GM15510 (cell line): Measurements from ENCODE around the gene ARHGEF10L.

ENCODE experiments used
- POLR2A ChIP-seq: IDR thresholded peaks from 3 replicates; pipeline ENCODE4 v1.6.1; 2011; ENCODE audit warnings: borderline replicate concordance; ENCODE audit not compliant: insufficient read length; ENCODE audit errors: extremely low read depth

ARHGEF10L gene

GRCh38 chr1:17631410-17631809 is 91.9 kb downstream of the ARHGEF10L start:
- no peak for TF ChIP-seq POLR2A

DNA sequence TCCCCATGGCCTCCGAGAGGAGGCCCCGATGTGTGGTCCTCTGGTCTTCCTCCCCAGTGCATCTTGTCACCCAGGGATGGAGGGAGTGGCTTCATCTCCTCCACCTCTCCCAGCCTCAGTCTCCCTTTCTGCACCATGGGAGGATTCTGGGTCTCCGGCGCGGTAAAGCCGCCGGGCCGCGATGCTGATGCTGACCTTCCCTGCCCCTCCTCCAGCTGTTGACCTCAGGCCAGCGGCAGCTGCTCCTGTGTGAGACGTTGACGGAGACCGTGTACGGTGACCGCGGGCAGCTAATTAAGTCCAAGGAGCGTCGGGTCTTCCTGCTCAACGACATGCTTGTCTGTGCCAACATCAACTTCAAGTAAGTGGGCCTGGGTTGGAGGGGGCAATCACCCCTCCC is 92.6 kb downstream of the ARHGEF10L start:
- no peak for TF ChIP-seq POLR2A

DNA sequence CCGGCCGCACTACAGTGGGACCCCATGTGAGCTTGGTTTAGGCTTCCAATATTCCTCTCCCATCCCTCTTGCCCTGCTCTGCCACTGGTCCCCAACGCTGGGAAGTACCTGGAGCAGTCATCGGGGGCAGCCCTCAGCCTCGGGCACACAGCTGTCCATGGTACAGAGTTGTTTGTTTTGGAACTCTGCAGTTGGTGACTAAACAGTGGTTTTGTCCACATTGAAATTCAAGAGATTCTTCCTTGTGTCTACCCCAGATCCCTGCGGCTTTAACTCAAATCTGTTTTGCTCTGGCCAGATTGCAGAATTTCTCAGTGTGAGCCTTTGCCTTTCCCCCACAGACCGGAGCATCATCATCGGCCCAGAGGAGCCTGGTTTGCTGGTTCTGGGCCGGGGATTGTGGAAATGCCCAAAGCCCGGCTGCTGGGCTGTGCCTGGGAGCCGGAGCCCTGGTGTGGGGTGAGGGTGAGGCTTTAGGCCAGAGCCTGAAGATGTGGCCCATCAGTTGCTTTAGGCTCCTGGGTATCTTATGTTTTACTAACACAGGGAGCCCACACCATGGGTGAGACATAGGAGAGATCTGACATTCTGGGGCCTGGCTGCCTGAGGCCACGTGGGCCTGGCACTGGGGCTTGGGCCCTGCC is 93.2 kb downstream of the ARHGEF10L start:
- no peak for TF ChIP-seq POLR2A

- no peak for TF ChIP-seq POLR2A
Measured at GRCh38 chr1:17633654-17634053, 94.2 kb downstream of the ARHGEF10L start.

- no peak for TF ChIP-seq POLR2A
Measured at GRCh38 chr1:17635276-17635675, 95.8 kb downstream of the ARHGEF10L start.

DNA sequence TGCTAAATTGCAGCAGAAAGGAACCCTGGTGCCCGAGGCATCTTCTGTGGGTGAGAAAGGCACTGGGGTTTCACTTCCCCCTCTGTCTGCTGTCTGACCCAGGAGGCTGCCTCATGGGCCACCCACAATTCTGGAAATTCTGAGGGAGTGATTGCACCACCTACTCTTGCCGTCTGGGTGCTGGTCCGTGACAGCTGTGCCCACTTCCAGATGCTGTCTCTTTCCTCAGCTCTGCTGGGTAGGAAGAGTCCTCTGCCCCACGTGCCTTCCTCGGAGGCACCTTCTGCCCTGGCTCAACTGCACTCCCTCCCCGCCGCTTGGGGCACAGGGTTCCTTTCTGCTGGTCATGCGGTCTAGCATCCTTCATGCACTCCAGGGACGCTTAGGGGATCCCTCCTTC is 96.3 kb downstream of the ARHGEF10L start:
- no peak for TF ChIP-seq POLR2A

DNA sequence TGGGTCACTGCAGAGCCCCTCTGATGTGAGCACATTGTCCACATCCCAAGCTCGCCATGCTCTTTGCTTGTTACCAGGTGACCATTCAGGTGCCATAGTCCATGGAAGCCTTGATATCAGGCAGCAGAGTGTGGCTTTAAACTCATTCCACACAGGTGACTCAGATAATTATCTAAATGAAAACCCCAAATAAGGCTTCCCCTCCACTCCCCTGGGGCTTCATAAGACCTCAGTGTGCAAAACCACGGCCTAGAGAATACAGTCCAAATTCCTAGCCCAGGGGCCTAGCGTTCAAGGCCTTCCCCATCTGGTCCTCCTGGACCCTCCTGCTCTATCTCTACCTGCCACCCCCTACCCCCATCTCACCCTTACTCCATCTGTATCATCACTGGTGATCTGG is 97.1 kb downstream of the ARHGEF10L start:
- TF ChIP-seq POLR2A = no peak

DNA sequence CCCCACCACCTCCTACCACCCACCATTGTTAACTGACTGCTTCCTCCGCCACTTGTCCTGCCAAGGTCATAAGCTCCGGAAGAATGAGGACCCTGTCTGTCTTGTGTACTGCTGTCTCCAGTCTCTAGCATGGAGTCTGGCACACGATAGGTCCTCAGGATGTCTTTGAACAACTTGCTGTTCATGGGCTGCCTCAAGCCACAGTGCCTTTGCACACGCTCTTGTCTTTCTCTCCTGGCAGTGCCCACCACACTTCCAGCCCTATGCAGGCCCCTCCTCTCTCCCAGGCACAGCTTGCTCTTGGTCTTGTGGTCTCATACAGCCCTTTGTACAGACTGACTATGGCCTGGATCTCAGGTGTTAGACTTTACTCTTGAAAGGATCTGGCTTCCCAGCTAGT is 97.6 kb downstream of the ARHGEF10L start:
- no peak for TF ChIP-seq POLR2A

DNA sequence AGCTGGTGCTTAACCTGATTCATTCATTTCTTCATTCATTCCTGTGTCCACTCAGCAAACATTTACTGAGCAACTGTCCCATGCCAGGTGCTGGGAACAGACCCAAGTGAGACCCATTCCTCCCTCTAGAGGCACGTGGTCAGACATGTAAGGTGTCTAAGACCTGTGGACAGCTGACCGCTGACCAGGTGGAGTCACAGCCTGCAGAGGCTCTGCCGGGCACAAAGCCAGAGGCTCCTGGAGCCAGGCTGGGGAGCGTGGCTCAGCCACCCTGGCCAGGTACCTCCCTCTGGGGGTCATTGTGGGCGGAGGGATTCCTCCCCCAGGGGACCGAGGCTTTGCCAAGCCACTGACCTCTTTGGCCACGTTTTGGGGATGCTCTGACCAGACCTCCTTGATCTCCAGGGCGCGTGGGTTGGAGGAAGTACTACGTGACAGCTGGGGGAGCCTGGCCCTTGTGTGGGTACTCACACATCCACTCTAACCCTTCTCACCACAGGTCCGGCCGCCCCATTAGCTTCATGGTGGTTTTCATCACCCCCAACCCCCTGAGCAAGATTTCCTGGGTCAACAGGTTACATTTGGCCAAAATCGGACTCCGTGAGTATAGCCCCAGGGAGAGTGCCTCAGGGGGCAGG is 100.3 kb downstream of the ARHGEF10L start:
- TF ChIP-seq POLR2A = no peak

- TF ChIP-seq POLR2A = no peak
Measured at GRCh38 chr1:17640393-17640792, 100.9 kb downstream of the ARHGEF10L start.

- TF ChIP-seq POLR2A = no peak
Measured at GRCh38 chr1:17640975-17641374, 101.5 kb downstream of the ARHGEF10L start.

GRCh38 chr1:17642169-17642568 is 102.7 kb downstream of the ARHGEF10L start:
- TF ChIP-seq POLR2A = no peak

GRCh38 chr1:17642943-17643342 is 103.4 kb downstream of the ARHGEF10L start:
- no peak for TF ChIP-seq POLR2A

- TF ChIP-seq POLR2A = no peak
Measured at GRCh38 chr1:17643861-17644703, 104.6 kb downstream of the ARHGEF10L start.

- TF ChIP-seq POLR2A = no peak
Measured at GRCh38 chr1:17645068-17645911, 105.8 kb downstream of the ARHGEF10L start.
